Thyroid gland (tissue), 4 donors: ENCODE results near the gene PHACTR1. TPM values are rescaled to one million over a fixed set of nuclear protein-coding genes. Genes with fewer than 3 reads are reported as not detected.

ENCODE experiments used
- DNase-seq, 2 donors: peaks; one replicate each; pipeline ENCODE4 v3.0.0-alpha.2; 2019
- H3K27ac ChIP-seq, 3 donors: fragments of 200-600 bp; sonication (generic); 1 replicate in 2 of 3; 2 replicates in 1 of 3; pipeline ENCODE4 v1.5.1; 2016 to 2019; ENCODE audit warnings: mild to moderate bottlenecking in 1 of 3, moderate library complexity in 1 of 3
- H3K27me3 ChIP-seq: fragments of 200-600 bp; sonication (generic); one replicate; pipeline ENCODE4 v1.5.1; 2019
- H3K36me3 ChIP-seq, 2 donors: fragments of 200-600 bp; sonication (generic); one replicate each; pipeline ENCODE4 v1.5.1; 2016 to 2019
- H3K4me1 ChIP-seq, 2 donors: fragments of 200-600 bp; sonication (generic); one replicate each; pipeline ENCODE4 v1.5.1; 2017 to 2019
- H3K4me3 ChIP-seq, 3 donors: fragments of 200-600 bp; sonication (generic); replicated peaks in 1 of 3; 1 replicate in 2 of 3; 2 replicates in 1 of 3; pipeline ENCODE4 v1.5.1; 2016; ENCODE audit warnings: mild to moderate bottlenecking in 1 of 3
- H3K9me3 ChIP-seq: fragments of 200-600 bp; sonication (generic); one replicate; pipeline ENCODE4 v1.5.1; 2017
- POLR2A ChIP-seq, 2 donors: fragments of 450-650 bp; IDR thresholded peaks; one replicate each; pipeline ENCODE4 v1.6.1; 2017; ENCODE audit warnings: antibody characterized with exemption in 2 of 2, mild to moderate bottlenecking in 2 of 2, moderate library complexity in 1 of 2
- WGBS, 2 donors: methylation state at CpG; one replicate each; pipeline ENCODE4 v1.1.5; 2017; 5-methylcytosine and 5-hydroxymethylcytosine counted together
- intact Hi-C: fragments of 100-400 bp; cut with DNase I; formaldehyde crosslinking; loops from one replicate; pipeline ENCODE4 v1.15.1; 2023
- total RNA-seq, 4 donors: library from RNA; depleted of rRNA; stranded (reverse); fragments of >200 nt; gene quantifications; one replicate each; pipeline ENCODE4 v1.2.3, GENCODE V29; 2016
- TF ChIP-seq, protein P1 (sequence below), 6 experiments: fragments of 200-600 bp in 3 of 6; fragments of 450-650 bp in 3 of 6; sonication (generic) in 3 of 6; IDR thresholded peaks; one replicate each; pipeline ENCODE4 v1.5.1; 2016 to 2019; ENCODE audit warnings: antibody characterized with exemption in 6 of 6, mild to moderate bottlenecking in 2 of 6, inconsistent platforms in 1 of 6, moderate library complexity in 1 of 6

Gene PHACTR1
- total RNA-seq, 4 donors from 2014 or later: 2.9 to 8.6 (median 4.4) TPM

DNA sequence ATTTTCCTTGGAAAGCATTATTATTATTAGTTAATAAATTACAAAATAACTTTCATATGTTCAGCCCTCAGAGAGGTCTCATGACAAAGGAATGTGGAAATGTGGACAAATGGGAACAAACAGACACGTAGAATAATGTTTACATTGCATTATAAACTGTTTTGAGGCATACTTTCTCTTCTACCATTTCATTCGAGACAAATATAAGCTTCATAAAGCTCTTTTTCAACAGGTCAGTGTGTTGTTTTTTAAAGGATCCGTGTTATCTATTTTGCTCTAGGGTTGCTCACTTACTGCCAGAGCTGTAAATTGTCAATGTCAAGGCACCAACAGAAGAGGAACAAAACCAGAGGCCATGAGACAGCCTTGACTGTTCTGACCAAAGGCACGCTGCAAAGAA is 256.8 kb downstream of the PHACTR1 start:
- no peak for TF ChIP-seq POLR2A (IDR thresholded peaks at IDR 0.05)
- TF ChIP-seq, protein P1, sequence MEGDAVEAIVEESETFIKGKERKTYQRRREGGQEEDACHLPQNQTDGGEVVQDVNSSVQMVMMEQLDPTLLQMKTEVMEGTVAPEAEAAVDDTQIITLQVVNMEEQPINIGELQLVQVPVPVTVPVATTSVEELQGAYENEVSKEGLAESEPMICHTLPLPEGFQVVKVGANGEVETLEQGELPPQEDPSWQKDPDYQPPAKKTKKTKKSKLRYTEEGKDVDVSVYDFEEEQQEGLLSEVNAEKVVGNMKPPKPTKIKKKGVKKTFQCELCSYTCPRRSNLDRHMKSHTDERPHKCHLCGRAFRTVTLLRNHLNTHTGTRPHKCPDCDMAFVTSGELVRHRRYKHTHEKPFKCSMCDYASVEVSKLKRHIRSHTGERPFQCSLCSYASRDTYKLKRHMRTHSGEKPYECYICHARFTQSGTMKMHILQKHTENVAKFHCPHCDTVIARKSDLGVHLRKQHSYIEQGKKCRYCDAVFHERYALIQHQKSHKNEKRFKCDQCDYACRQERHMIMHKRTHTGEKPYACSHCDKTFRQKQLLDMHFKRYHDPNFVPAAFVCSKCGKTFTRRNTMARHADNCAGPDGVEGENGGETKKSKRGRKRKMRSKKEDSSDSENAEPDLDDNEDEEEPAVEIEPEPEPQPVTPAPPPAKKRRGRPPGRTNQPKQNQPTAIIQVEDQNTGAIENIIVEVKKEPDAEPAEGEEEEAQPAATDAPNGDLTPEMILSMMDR (IDR thresholded peaks at IDR 0.05): no peak
- intact Hi-C loops: no loop called here
- Histone ChIP-seq H3K36me3 (no peaks in the 10 kb centered on the region), H3K27ac (no peak overlapping the region), H3K4me3 (no peak overlapping the region), H3K4me1 (peaks cover 8 to 9% of the 10 kb centered on the region in 2 donors), H3K9me3 (no peaks in the 10 kb centered on the region), H3K27me3 (no peaks in the 10 kb centered on the region)
- 70 to 82% methylated on average over 4 of the region's 4 CpGs for WGBS, 2 donors
- no peak for DNase-seq

DNA sequence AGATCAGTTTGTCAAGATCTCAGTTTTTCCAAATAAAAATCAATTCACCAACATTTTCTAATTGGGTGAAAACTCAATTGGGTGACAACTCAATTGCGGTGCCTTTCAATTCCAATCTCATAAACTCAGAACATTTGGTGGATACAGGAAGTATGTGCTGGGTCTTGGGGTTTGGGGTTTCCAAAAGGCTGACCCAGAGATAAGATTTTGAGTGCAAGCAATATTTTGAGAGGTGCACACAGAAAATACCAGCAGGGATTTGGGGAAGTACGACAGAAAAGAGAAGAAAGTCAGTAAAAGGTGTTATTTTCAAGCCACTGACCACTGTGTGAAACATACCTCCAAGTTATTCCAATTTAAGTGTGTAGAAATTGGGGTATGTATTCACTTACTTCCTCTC is 258.0 kb downstream of the PHACTR1 start:
- no peaks in the 10 kb centered on the region for H3K27me3 ChIP-seq
- H3K4me1 ChIP-seq: peaks cover 1 to 2% of the 10 kb centered on the region in 2 donors
- H3K36me3 ChIP-seq: no peaks in the 10 kb centered on the region
- intact Hi-C loops: no loop called here
- no peak for DNase-seq
- TF ChIP-seq, protein P1 (IDR thresholded peaks at IDR 0.05): no peak
- no peak for TF ChIP-seq POLR2A (IDR thresholded peaks at IDR 0.05)
- WGBS, 2 donors: 96 to 97% methylated on average over 2 of the region's 2 CpGs
- H3K27ac ChIP-seq: no peak overlapping the region
- H3K9me3 ChIP-seq: no peaks in the 10 kb centered on the region
- H3K4me3 ChIP-seq: no peak overlapping the region

DNA sequence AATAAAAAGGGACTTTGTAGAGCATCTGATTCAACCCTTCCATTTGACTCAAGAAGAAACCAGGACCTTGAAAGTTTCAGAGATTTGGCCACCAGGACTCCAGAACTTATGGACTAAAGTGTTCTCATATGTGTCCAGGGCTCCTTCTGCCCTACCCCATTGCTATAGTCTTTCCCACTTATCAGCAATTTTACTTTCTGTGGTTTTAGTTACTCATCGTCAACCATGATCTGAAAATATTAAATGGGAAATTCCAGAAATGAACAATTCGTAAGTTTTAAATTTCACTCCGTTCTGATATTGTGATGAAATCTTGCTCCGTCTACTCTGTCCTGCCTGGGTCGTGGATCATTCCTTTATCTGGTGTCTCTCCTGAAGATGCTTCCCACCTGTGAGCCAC is 259.8 kb downstream of the PHACTR1 start:
- TF ChIP-seq, protein P1 (IDR thresholded peaks at IDR 0.05): no peak
- no peak for TF ChIP-seq POLR2A (IDR thresholded peaks at IDR 0.05)
- intact Hi-C loops: no loop called here
- Histone ChIP-seq H3K9me3 (no peaks in the 10 kb centered on the region), H3K27ac (no peak overlapping the region), H3K4me1 (no peaks in the 10 kb centered on the region), H3K4me3 (no peak overlapping the region), H3K36me3 (no peaks in the 10 kb centered on the region), H3K27me3 (no peaks in the 10 kb centered on the region)
- 93 to 95% methylated on average over 5 of the region's 5 CpGs for WGBS, 2 donors
- no peak for DNase-seq

DNA sequence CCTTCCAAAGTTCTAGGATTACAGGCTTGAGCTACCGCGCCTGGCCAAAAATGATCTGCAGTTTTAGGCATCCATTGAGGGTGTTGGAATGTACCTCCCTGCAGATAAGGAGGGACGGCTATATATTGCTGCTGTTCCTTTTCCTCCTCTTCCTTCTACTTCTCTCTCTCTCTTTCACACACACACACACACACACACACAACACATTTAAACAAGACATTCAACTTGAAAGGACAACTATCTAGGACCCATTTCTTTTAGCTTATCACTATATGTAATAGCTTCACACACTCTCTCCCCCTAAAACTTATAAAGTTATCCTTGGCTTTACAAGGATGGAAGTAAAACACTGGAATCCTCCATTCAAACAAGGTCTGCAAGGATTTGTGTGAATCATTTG is 260.6 kb downstream of the PHACTR1 start:
- WGBS, 2 donors: 94 to 95% methylated on average over 3 of the region's 3 CpGs

DNA sequence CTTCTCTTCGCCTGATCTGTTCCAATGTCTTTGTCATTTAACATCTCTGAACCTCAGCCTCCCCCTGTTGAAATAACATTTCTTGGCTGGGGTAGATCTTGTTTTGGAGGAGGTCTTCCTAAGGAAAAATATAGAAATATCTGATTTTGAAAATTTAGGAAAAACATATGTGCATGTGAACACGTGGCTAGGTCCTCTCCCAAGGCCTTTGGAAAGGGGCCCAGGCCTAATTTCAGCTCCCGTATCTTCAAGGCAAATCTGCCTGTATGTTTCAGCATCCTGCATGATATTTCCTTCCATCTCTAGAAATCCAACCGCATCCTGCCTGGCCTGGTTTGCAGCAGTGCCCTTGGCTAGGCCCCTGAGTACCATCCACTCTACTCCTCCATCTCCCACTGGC is 261.2 kb downstream of the PHACTR1 start:
- Histone ChIP-seq H3K4me3 (no peak overlapping the region), H3K36me3 (no peaks in the 10 kb centered on the region), H3K27ac (no peak overlapping the region), H3K9me3 (no peaks in the 10 kb centered on the region), H3K27me3 (no peaks in the 10 kb centered on the region), H3K4me1 (no peaks in the 10 kb centered on the region)
- TF ChIP-seq, protein P1 (IDR thresholded peaks at IDR 0.05): no peak
- TF ChIP-seq POLR2A (IDR thresholded peaks at IDR 0.05): no peak
- intact Hi-C loops: no loop called here
- WGBS, 2 donors: 82 to 87% methylated on average over 4 of the region's 4 CpGs
- no peak for DNase-seq

More for the DNA sequence above, 260.6 kb downstream of the PHACTR1 start:
- Histone ChIP-seq H3K9me3 (no peaks in the 10 kb centered on the region), H3K27ac (no peak overlapping the region), H3K4me3 (no peak overlapping the region), H3K27me3 (no peaks in the 10 kb centered on the region), H3K4me1 (no peaks in the 10 kb centered on the region), H3K36me3 (no peaks in the 10 kb centered on the region)
- intact Hi-C loops: no loop called here
- TF ChIP-seq, protein P1 (IDR thresholded peaks at IDR 0.05): no peak
- no peak for TF ChIP-seq POLR2A (IDR thresholded peaks at IDR 0.05)
- no peak for DNase-seq
